ENCODE results near the gene PTPRN2. TPM values are rescaled to one million over a fixed set of nuclear protein-coding genes. Genes with fewer than 3 reads are reported as not detected.
"Not testable (repeated sequence)": the region's sequence is repeated elsewhere in the genome, so short reads cannot be mapped to it uniquely, and the experiment has no call there.

The PTPRN2 gene
- total and polyA plus RNA-seq, 2 donors (not counting 1 experiment from before 2014, with no cell fraction given): 0.54 to 1.2 TPM

GRCh38 chr7:158049271-158049670 lies 538.4 kb downstream of the PTPRN2 start:
- no peaks in the 10 kb centered on the region for H3K27me3 ChIP-seq (ENCODE audit: control insufficient read depth, insufficient read depth, low read length)
- TF ChIP-seq EZH2 (IDR thresholded peaks at IDR 0.05; ENCODE audit: low read length, missing control alignments) (no peak), CTCF (conservative IDR thresholded peaks at IDR 0.05 in 1 of 2, IDR thresholded peaks at IDR 0.05 in 1 of 2; ENCODE audit: low read depth in 1 of 2, low read length in 2 of 2) (no peak)
- no peak overlapping the region for H3K4me2 ChIP-seq (ENCODE audit: extremely low read depth, insufficient read depth, low read length)
- DNase-seq (ENCODE audit: low read depth in 2 of 2): no peak
- H3K4me1 ChIP-seq (ENCODE audit: control insufficient read depth, extremely low read depth, insufficient read depth, low read length): no peaks in the 10 kb centered on the region
- no peak overlapping the region for H3K27ac ChIP-seq (ENCODE audit: insufficient read depth, low read length)
- H3K4me3 ChIP-seq (replicated peaks in 1 of 4; ENCODE audit: control extremely low read depth in 1 of 4, insufficient read depth in 1 of 4, low read depth in 3 of 4, low read length in 4 of 4): no peak overlapping the region
- H3K9me3 ChIP-seq (ENCODE audit: control insufficient read depth, insufficient read depth, low read depth, low read length): peaks cover 2% of the 10 kb centered on the region
- H3K79me2 ChIP-seq (ENCODE audit: control insufficient read depth, insufficient read depth, low read length): no peaks in the 10 kb centered on the region
- no peaks in the 10 kb centered on the region for H4K20me1 ChIP-seq (ENCODE audit: control insufficient read depth, extremely low read depth, insufficient read depth, low read length)
- no peak overlapping the region for H2AFZ ChIP-seq (ENCODE audit: low read length)
- no peak overlapping the region for H3K9ac ChIP-seq (ENCODE audit: insufficient read depth, low read length)
- no peaks in the 10 kb centered on the region for H3K36me3 ChIP-seq (ENCODE audit: control insufficient read depth, insufficient read depth, low read length)

GRCh38 chr7:158048569-158048968 lies 539.1 kb downstream of the PTPRN2 start:
- Histone ChIP-seq H3K9me3 (ENCODE audit: control insufficient read depth, insufficient read depth, low read depth, low read length) (peaks cover 2% of the 10 kb centered on the region), H3K4me3 (replicated peaks in 1 of 4; ENCODE audit: control extremely low read depth in 1 of 4, insufficient read depth in 1 of 4, low read depth in 3 of 4, low read length in 4 of 4) (no peak overlapping the region), H3K79me2 (ENCODE audit: control insufficient read depth, insufficient read depth, low read length) (no peaks in the 10 kb centered on the region), H2AFZ (ENCODE audit: low read length) (no peak overlapping the region), H3K27ac (ENCODE audit: insufficient read depth, low read length) (no peak overlapping the region), H3K36me3 (ENCODE audit: control insufficient read depth, insufficient read depth, low read length) (no peaks in the 10 kb centered on the region), H3K4me1 (ENCODE audit: control insufficient read depth, extremely low read depth, insufficient read depth, low read length) (no peaks in the 10 kb centered on the region), H4K20me1 (ENCODE audit: control insufficient read depth, extremely low read depth, insufficient read depth, low read length) (no peaks in the 10 kb centered on the region), H3K9ac (ENCODE audit: insufficient read depth, low read length) (no peak overlapping the region), H3K27me3 (ENCODE audit: control insufficient read depth, insufficient read depth, low read length) (no peaks in the 10 kb centered on the region), H3K4me2 (ENCODE audit: extremely low read depth, insufficient read depth, low read length) (no peak overlapping the region)
- no peak for DNase-seq (ENCODE audit: low read depth in 2 of 2)
- TF ChIP-seq CTCF (conservative IDR thresholded peaks at IDR 0.05 in 1 of 2, IDR thresholded peaks at IDR 0.05 in 1 of 2; ENCODE audit: low read depth in 1 of 2, low read length in 2 of 2): no peak
- no peak for TF ChIP-seq EZH2 (IDR thresholded peaks at IDR 0.05; ENCODE audit: low read length, missing control alignments)

GRCh38 chr7:158047391-158048059 lies 540.1 kb downstream of the PTPRN2 start:
- Histone ChIP-seq H3K79me2 (ENCODE audit: control insufficient read depth, insufficient read depth, low read length) (no peaks in the 10 kb centered on the region), H3K4me3 (replicated peaks in 1 of 4; ENCODE audit: control extremely low read depth in 1 of 4, insufficient read depth in 1 of 4, low read depth in 3 of 4, low read length in 4 of 4) (no peak overlapping the region), H3K9me3 (ENCODE audit: control insufficient read depth, insufficient read depth, low read depth, low read length) (peaks cover 2% of the 10 kb centered on the region), H3K27ac (ENCODE audit: insufficient read depth, low read length) (no peak overlapping the region), H3K36me3 (ENCODE audit: control insufficient read depth, insufficient read depth, low read length) (no peaks in the 10 kb centered on the region), H2AFZ (ENCODE audit: low read length) (no peak overlapping the region), H3K27me3 (ENCODE audit: control insufficient read depth, insufficient read depth, low read length) (no peaks in the 10 kb centered on the region), H3K4me2 (ENCODE audit: extremely low read depth, insufficient read depth, low read length) (no peak overlapping the region), H3K4me1 (ENCODE audit: control insufficient read depth, extremely low read depth, insufficient read depth, low read length) (no peaks in the 10 kb centered on the region), H3K9ac (ENCODE audit: insufficient read depth, low read length) (no peak overlapping the region), H4K20me1 (ENCODE audit: control insufficient read depth, extremely low read depth, insufficient read depth, low read length) (no peaks in the 10 kb centered on the region)
- TF ChIP-seq EZH2 (IDR thresholded peaks at IDR 0.05; ENCODE audit: low read length, missing control alignments) (no peak), CTCF (conservative IDR thresholded peaks at IDR 0.05 in 1 of 2, IDR thresholded peaks at IDR 0.05 in 1 of 2; ENCODE audit: low read depth in 1 of 2, low read length in 2 of 2) (no peak)
- no peak for DNase-seq (ENCODE audit: low read depth in 2 of 2)

GRCh38 chr7:158046246-158046645 lies 541.4 kb downstream of the PTPRN2 start:
- H3K4me2 ChIP-seq (ENCODE audit: extremely low read depth, insufficient read depth, low read length); DNase-seq (ENCODE audit: low read depth in 2 of 2): not testable (repeated sequence)

More at GRCh38 chr7:158046246-158046645, 541.4 kb downstream of the PTPRN2 start:
- H3K27ac ChIP-seq (ENCODE audit: insufficient read depth, low read length); H3K4me1 ChIP-seq (ENCODE audit: control insufficient read depth, extremely low read depth, insufficient read depth, low read length); H3K9me3 ChIP-seq (ENCODE audit: control insufficient read depth, insufficient read depth, low read depth, low read length); H4K20me1 ChIP-seq (ENCODE audit: control insufficient read depth, extremely low read depth, insufficient read depth, low read length); H3K79me2 ChIP-seq (ENCODE audit: control insufficient read depth, insufficient read depth, low read length); H3K9ac ChIP-seq (ENCODE audit: insufficient read depth, low read length); H3K36me3 ChIP-seq (ENCODE audit: control insufficient read depth, insufficient read depth, low read length); H3K4me3 ChIP-seq (replicated peaks in 1 of 4; ENCODE audit: control extremely low read depth in 1 of 4, insufficient read depth in 1 of 4, low read depth in 3 of 4, low read length in 4 of 4); H3K27me3 ChIP-seq (ENCODE audit: control insufficient read depth, insufficient read depth, low read length); H2AFZ ChIP-seq (ENCODE audit: low read length): not testable (repeated sequence)

Data from fibroblast of lung (primary cell).